ENCODE data around the gene LOXL1.
"Not testable (repeated sequence)": the region's sequence is repeated elsewhere in the genome, so short reads cannot be mapped to it uniquely, and the experiment has no call there.

The LOXL1 gene

GRCh38 chr15:73965094-73965757, 39.0 kb downstream of the LOXL1 start:
- DNase-seq (ENCODE audit: insufficient read length, low spot score) = no peak
- no peak for FAIRE-seq
- TF ChIP-seq POLR2A (IDR thresholded peaks at IDR 0.05; ENCODE audit: low read depth, low read length) = no peak

GRCh38 chr15:73965758-73966113, 39.5 kb downstream of the LOXL1 start:
- DNase-seq (ENCODE audit: insufficient read length, low spot score) (no peak), FAIRE-seq (no peak)
- TF ChIP-seq POLR2A (IDR thresholded peaks at IDR 0.05; ENCODE audit: low read depth, low read length) = no peak

- TF ChIP-seq POLR2A (IDR thresholded peaks at IDR 0.05; ENCODE audit: low read depth, low read length) = no peak
- DNase-seq (ENCODE audit: insufficient read length, low spot score) (no peak), FAIRE-seq (no peak)
Measured at GRCh38 chr15:73968461-73968860, 42.2 kb downstream of the LOXL1 start.

GRCh38 chr15:73969151-73969759, 43.0 kb downstream of the LOXL1 start:
- DNase-seq (ENCODE audit: insufficient read length, low spot score) (no peak), FAIRE-seq (no peak)
- TF ChIP-seq POLR2A (IDR thresholded peaks at IDR 0.05; ENCODE audit: low read depth, low read length) = no peak

- no peak for TF ChIP-seq POLR2A (IDR thresholded peaks at IDR 0.05; ENCODE audit: low read depth, low read length)
- FAIRE-seq (no peak), DNase-seq (ENCODE audit: insufficient read length, low spot score) (no peak)
Measured at GRCh38 chr15:73972984-73973682, 46.9 kb downstream of the LOXL1 start.

- DNase-seq (ENCODE audit: insufficient read length, low spot score); FAIRE-seq: not testable (repeated sequence)
Measured at GRCh38 chr15:73973683-73974200, 47.5 kb downstream of the LOXL1 start.

GRCh38 chr15:73975440-73976125, 49.3 kb downstream of the LOXL1 start:
- FAIRE-seq; DNase-seq (ENCODE audit: insufficient read length, low spot score): not testable (repeated sequence)

- FAIRE-seq (no peak), DNase-seq (ENCODE audit: insufficient read length, low spot score) (no peak)
- TF ChIP-seq POLR2A (IDR thresholded peaks at IDR 0.05; ENCODE audit: low read depth, low read length) = no peak
Measured at GRCh38 chr15:73978896-73979295, 52.6 kb downstream of the LOXL1 start.

GRCh38 chr15:73979636-73980035, 53.4 kb downstream of the LOXL1 start:
- TF ChIP-seq POLR2A (IDR thresholded peaks at IDR 0.05; ENCODE audit: low read depth, low read length) = no peak
- no peak for DNase-seq (ENCODE audit: insufficient read length, low spot score)
- no peak for FAIRE-seq

GRCh38 chr15:73981761-73982221, 55.5 kb downstream of the LOXL1 start:
- DNase-seq (ENCODE audit: insufficient read length, low spot score) (no peak), FAIRE-seq (no peak)
- TF ChIP-seq POLR2A (IDR thresholded peaks at IDR 0.05; ENCODE audit: low read depth, low read length) = no peak

GRCh38 chr15:73982222-73982962, 56.1 kb downstream of the LOXL1 start:
- no peak for DNase-seq (ENCODE audit: insufficient read length, low spot score)
- no peak for FAIRE-seq
- peak; percentile 49 for TF ChIP-seq POLR2A (IDR thresholded peaks at IDR 0.05; ENCODE audit: low read depth, low read length)

GRCh38 chr15:73983211-73983727, 57.0 kb downstream of the LOXL1 start:
- TF ChIP-seq POLR2A (IDR thresholded peaks at IDR 0.05; ENCODE audit: low read depth, low read length) = no peak
- DNase-seq (ENCODE audit: insufficient read length, low spot score) = no peak
- no peak for FAIRE-seq

GRCh38 chr15:73983773-73984172, 57.5 kb downstream of the LOXL1 start:
- no peak for DNase-seq (ENCODE audit: insufficient read length, low spot score)
- no peak for TF ChIP-seq POLR2A (IDR thresholded peaks at IDR 0.05; ENCODE audit: low read depth, low read length)
- no peak for FAIRE-seq
